Measurements from ENCODE around the gene KCNQ4.

KCNQ4 gene

GRCh38 chr1:40755067-40755466 lies 28.5 kb upstream of the KCNQ4 start:
- no peak for DNase-seq

GRCh38 chr1:40756523-40756922 lies 27.1 kb upstream of the KCNQ4 start:
- no peak for DNase-seq

DNA sequence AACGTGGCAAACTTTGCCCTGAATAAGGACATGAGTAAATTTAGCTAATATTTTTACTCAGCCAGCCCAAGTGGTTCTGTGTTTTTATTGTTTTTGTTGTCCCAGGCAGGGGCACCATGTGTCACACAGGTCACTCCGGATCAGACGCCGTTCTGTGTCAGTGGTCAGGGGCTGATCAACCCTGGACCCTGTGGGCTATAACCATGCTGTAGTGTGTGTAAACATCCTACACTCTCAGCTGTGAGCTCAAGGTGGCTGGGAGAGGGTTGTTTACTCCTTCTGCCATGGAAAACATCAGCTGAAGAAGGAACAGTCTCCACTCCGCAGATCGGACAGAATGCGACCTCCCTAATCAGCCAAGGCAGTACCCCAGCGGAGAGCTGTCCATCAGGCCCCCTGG lies 26.5 kb upstream of the KCNQ4 start:
- DNase-seq = no peak

- no peak for DNase-seq
These were observed 25.6 kb upstream of the KCNQ4 start for GRCh38 chr1:40758004-40758403.

DNA sequence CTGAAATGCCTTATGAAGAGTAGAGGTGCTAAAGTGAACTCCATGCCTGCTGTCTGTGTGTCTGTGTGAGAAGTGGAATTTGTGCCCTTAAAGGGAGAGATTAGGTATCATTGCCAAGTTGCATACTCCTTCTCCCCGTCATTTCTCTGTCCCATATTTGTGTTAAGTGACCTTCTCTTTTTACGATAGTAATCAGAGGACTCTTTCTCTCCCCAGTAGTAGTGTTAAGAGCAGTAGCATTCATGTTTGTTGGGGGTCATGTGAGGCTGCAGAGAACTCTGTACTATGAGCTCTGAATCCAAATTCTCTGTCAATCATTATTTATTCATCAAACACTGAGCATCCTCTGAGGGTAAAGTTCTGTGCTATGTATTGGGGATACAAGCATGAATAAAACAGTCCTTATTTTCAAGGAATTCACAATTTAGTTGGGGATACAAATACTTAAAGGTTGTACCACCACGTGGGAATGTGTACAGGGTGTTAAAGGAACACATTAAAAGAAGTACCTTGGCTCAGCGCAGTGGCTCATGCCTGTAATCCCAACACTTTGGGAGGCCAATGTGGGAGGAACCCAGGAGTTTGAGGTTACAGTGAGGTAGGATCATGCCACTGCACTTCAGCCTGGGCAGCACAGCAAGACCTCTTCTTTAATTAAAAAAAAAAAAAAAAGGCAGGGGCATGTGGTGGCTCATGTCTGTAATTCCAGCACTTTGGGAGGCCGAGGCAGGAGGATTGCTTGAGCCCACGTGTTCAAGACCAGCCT lies 24.8 kb upstream of the KCNQ4 start:
- no peak for DNase-seq

- no peak for DNase-seq
These were observed 22.6 kb upstream of the KCNQ4 start for GRCh38 chr1:40760984-40761383.

GRCh38 chr1:40762144-40762923 lies 21.3 kb upstream of the KCNQ4 start:
- DNase-seq = no peak

DNA sequence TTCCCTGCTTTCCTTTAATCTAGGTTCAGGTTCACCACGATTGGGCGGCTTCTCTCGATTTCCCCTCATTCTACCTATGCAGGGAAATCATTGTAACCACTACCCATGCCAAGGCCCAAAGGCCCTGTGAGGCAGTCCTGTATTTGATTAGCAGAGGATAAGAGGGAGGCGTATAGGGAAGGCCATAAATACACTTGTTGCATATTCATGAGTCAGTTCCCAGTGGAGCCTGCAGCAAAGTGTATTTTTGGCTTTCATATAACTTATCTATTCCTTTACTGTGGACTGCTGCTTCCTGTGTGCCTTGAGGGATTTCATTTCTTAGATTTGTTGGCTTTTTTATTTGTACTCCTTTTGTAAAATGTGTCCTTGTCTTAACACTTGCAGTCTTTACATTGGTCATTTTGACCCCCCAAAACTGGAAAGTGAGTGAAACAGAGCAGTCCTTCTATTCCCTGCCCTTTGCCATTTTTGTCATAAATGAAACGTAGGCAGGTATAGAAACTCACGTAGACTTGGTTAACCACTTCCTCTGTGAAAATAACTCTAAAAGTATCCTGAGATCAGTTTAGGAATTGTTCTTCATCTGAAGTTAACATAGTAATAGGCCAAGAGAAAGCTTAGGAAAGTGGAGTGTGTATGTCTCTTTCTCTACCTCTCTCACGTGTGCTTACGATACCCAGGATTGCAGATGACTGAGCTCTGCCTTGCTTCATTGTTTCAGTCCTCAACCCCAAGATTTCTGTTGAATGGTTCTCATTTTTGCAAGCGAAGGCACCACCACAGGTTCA lies 19.6 kb upstream of the KCNQ4 start:
- peak in 1 of 2 donors; percentile 10 for DNase-seq

- no peak for DNase-seq
These were observed 18.6 kb upstream of the KCNQ4 start for GRCh38 chr1:40764981-40765380.

DNA sequence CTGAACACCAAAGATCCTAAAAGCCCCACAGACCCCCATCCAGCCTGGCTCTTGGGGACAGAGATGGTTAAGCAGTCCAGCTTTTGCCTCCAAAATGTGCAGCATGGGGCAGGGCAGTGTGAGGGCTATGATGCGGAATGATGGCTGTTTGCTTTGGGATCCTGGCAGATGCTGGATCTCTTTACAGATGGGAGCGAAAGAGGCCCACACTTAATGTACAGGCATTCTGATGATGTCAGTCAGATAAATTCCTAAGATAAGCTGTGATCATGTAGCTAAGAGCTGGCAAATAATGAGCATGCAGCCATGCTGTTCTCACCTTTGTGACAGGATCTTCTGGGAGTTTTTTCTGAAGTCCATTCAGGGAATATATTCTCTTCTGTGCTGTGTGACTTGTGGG lies 17.6 kb upstream of the KCNQ4 start:
- DNase-seq = no peak

DNA sequence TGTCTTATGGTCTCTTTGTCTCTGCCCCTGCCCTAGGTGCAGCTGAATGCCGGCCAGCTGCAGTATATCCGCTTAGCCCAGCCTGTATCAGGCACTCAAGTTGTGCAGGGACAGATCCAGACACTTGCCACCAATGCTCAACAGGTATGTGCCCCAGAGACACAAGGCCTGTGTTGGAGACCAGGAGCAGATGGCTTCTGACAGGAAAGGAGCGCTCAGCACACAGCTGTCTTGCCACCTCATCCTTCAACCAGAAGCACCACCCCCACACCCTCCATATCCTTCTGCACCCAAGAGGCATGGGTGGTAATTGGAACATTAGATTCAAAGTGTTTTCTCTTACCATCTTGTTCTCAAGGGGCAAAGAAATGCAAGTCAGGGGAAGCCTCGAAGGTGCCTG lies 17.0 kb upstream of the KCNQ4 start:
- no peak for DNase-seq

- DNase-seq = no peak
These were observed 15.2 kb upstream of the KCNQ4 start for GRCh38 chr1:40768146-40768990.

DNA sequence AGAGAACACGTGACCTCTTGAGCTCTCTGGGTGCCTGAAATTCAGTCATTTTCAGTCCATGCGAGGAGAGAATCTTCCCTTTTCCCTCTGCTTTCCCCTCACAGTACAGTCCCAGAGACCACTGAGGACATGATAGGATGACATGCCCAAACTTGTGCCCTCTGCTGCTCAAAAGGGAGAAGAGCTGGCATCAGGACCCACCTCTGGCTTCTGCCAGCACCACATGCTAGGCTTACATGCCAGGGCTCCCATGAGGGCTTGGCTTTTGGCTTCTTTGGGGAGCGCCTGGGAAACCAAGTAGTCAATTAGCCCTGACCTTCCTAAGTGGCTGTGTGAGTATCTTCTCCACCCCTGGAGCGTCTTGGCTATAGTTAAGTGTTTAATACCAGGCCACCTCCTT lies 13.8 kb upstream of the KCNQ4 start:
- DNase-seq = no peak

DNA sequence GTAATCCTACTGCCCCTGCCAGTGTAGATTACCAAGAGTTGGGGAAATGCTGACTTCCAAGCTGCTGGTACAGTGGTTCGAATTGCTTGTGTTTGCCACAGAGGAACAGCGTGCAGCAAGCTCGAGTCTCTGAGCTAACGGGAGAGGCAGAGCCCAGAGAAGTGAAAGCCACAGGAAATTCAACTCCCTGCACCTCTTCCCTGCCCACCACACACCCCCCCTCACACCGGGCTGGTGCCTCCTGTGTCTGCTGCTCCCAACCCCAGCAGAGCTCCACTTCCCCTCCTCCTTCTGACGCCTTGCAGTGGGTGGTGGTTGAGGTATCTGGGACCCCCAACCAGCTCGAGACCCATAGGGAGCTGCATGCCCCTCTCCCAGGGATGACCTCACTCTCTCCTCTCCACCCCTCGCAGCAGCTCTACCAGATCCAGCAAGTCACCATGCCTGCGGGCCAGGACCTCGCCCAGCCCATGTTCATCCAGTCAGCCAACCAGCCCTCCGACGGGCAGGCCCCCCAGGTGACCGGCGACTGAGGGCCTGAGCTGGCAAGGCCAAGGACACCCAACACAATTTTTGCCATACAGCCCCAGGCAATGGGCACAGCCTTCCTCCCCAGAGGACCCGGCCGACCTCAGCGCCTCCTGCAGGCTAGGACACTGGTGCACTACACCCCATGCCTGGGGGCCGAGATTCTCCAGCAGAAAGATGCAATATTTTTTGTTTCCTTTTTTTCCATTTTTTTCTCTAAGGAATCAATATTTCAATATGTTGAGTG lies 13.1 kb upstream of the KCNQ4 start:
- no peak for DNase-seq

DNA sequence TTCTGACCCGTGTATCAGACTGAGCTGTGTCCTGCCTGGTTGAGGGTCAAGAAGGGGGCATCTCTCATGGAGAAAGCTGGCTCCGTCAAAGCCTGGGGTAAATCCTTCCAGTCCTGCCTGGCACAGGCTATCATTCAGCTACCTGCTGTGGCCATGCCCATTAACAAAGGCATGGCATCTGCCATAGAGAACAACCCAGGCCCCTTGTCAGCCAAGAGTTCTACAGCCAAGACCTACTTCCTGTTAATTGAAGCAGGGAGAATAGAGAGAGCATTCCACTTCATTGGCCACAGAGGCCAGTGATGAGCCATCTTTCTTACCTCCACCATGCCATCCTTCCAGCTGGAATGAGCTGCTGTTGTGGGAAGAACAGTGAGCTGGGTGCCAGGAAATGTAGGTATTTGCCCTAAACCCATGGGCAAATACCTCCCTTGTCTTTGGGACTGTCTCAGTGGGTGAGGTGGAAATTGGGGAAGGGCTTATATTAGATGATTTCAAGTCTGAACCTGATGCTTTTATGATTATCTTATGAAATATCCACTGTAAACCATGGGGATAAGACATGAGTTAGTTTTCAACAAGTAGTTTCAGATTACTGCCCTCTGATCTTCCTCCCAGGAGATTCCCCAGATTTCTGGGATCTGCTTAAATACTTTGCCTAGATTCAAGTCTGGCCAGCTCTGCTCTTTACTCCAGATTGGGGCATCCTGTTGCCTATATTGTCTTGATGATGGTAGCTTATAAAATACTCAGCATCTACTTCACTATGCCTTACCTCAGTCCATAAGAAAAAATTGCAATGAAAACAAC lies 11.2 kb upstream of the KCNQ4 start:
- no peak for DNase-seq

GRCh38 chr1:40773748-40774265 lies 9.8 kb upstream of the KCNQ4 start:
- DNase-seq = no peak

DNA sequence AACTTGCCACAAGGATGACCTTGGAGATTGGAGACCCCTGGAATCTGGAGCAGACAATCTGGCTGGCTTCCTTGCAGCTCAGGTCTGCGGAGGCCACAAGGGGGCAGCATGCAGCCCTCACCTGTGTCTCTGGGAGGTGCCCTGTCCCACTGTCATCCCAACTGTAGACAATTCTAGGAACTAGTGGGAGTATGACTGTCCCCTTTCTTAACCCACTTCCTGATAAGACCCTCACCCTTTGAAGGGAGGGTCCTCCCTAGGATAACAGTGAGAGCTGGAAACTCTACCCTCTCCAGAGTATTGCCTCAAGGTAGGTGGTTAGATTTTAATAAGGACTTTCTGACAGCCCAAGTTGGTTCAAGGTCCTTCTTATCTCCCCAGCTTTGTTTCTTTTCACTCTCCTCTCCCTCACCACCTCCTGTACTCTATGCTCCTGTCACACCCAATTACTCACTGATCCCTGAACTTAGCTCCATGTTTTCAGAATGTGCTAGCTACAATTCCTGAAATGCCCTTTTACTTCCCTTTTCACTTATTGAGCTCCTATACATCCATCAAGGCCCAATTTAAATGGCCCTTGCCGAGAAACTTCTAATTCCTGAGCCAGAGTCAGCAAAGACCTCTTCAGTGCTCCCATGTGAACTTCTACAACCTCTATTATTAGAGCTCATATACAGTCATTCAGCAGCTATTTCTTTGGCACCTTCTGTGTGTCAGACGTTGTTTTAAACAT lies 9.2 kb upstream of the KCNQ4 start:
- DNase-seq = peak; percentile 38 to 68

- no peak for DNase-seq
These were observed 7.1 kb upstream of the KCNQ4 start for GRCh38 chr1:40776236-40777072.
